ENCODE results near the gene IMMP2L.
"Not testable (repeated sequence)": the region's sequence is repeated elsewhere in the genome, so short reads cannot be mapped to it uniquely, and the experiment has no call there.

IMMP2L gene

DNA sequence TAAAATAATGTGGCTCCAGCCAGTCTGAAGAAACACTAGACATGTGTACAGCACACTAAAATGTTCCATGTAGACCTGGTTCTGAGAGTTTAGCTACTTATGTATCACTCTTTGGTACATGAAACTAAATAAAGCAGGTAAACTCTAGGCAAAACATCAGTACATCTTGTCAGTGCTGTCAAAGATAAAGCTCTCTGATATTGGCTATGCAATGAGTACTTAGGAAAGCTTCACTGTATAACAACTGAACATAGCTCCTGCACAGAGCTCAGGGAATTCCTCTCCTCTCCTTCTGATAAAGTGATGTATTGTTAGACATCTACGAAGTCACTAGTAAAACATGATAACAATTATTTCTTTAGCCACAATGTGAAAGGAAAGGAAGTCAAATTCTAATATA, 467.9 kb downstream of the IMMP2L start:
- no peak for DNase-seq

DNA sequence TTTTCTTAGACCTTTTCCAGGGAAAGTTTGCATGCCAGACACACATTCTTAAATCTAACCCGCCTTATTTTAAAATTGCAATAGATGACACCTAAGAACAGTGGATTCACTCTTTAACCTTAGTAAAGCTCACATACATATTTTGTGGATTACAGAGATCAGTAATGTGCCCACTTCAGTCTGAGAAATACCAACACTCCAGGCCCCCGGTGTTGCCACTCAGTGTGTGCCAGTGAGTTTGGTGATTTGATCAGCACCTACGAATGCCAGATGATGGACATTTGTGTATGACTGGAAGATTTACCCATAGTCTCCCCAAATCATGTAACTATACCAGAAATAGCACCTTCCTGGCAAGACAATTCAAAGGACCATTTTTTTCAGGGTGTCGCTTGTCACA, 468.8 kb downstream of the IMMP2L start:
- DNase-seq = no peak

- no peak for DNase-seq
Measured at GRCh38 chr7:111092406-111093236, 469.7 kb downstream of the IMMP2L start.

DNA sequence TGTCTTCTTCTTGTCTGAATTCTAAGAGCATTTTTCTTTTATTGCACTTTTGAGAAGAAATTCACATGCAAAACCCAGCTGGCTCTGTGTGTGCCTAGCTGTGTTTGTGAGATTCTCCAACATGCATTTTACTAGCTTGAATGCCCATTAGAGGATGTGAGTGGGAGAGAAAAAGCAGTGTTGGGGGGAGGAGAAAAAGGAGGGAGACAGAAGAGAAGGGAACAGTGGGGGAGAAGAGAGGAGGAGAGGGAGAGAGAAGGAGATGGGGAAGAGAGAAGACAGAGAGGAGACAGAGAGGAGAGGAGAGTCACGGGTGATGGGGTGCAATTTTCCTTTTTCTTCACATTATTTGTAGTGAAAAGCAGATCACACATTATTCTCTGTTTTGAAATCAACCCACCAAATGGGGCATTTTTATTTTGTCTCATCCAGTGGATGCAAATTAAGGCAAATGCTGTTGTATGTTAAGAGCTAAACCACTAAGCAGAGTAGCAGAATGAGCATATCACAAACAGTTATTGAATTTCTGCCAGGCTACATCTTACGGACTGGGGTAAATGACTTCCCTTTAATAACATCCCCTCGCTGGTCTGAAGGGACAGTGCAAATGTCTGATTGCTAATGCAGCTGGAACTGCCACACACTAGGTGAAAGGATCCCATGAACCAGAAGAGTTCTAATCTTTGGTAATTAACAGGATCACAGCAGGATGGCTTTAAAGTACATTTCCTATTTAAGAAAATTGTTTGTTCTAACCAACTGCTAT, 470.5 kb downstream of the IMMP2L start:
- no peak for DNase-seq

DNA sequence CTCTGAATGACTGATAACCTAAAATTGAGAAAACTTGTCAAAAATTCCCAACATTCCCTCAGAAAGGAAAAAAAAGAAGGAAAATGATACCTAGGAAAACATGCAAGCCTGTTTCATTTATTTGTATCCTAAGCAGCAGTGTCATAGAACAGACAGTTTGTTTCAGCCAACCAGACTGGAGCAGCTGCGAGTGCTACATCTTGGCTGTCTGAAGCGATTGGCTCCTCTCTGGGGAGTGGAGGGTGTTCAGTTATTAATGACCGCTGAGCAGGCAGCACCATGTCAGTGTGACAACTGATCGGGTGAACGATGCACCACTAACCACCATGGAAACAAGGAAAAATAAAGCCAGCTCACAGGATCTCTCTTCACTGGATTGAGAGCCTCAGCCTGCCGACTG, 471.4 kb downstream of the IMMP2L start, which contains the start of gene LRRN3:
LRRN3 (plus strand) TSS at position 282 of the 400 bp plus-strand sequence. CDS start 31,646 bp downstream, outside the sequence.
- no peak for DNase-seq

GRCh38 chr7:111089822-111090426, 472.4 kb downstream of the IMMP2L start:
- DNase-seq = peak; percentile 68

- DNase-seq = no peak
Measured at GRCh38 chr7:111088328-111088727, 474.0 kb downstream of the IMMP2L start.

- DNase-seq = peak; percentile 41
Measured at GRCh38 chr7:111086532-111086931, 475.8 kb downstream of the IMMP2L start.

GRCh38 chr7:111085356-111085755, 476.9 kb downstream of the IMMP2L start:
- no peak for DNase-seq

DNA sequence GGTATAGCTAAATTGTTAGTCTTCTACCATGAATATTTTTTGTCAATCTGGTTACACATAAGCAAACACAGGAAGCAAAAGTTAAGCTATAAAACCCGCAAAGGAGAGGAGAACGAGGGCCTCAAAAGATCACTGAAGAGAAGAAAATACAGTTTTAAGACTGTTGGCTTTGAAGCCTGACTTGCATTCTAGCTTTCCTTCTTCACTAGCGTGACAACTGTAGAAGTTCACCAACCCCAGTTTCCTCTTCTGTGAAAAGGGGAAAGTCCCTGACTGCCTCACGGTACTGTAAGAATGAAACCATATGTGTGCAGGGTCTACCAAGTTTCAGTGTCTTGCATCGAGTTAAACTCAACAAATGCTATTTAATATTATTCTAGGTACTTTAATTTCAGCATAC, 478.9 kb downstream of the IMMP2L start:
- DNase-seq = peak; percentile 90

DNA sequence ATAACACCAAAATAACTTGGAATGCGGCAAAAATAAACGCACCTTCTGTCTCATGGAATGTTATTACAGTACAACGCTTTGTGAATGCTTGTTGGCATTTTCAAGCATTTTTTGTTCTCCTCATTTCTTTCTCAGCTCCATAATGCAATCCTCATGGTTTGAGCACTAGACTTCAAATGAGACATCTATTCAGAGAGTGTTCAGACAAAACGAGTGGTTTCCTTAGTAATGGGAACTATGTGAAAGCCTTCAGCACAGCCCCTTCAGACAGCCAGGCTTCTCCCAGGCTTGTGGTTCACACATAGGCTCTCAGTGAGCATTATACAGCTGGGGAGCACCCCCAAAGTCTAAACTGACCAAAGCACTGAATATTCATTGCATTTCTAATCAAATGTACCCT, 479.9 kb downstream of the IMMP2L start:
- no peak for DNase-seq

GRCh38 chr7:111081546-111082267, 480.6 kb downstream of the IMMP2L start:
- DNase-seq = no peak

DNA sequence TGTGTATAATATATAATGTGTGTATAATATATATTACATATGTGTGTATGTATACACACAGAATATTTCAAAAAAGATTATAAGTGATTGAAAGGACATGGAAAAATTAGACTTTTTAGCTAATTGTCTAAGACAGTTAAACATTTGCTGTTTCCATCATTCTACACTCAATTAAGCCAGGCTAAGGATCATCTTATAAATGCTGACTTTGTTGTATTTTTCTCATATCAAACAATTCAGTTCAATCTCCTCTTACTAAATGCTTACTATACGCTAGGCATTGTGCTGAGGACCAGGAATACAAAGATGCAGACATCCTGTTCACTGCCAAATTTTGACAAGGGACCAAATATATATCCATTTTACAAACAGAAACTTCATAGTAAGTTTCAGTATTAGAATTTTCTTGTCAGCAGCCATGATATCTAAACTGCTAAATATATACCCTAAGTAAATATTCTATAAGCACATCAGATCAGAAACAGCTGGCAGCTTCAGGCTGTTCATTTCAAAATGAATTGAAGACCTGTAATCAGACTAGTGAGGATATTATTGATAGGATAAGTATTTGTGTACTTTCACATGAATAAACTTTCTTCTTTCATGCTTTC, 481.7 kb downstream of the IMMP2L start:
- no peak for DNase-seq

DNA sequence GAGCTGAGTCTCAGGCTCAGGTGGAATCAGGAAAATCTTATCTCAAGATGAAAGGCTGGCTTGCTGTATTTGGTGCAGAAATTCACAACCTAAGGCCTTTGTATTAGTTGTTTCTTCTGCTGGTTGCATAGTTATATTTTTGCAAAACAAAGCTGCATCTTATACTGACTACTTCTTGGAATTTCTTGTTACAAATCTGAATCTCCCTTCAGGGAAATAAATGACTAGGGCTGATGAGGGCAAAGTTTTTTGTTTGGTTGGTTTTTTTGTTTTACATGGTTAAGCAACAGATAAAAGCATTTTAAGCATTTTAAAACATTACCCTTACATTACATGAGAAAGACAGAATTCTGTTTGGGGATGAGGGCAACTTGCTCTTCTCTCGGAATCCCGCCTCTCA, 485.3 kb downstream of the IMMP2L start:
- no peak for DNase-seq

DNA sequence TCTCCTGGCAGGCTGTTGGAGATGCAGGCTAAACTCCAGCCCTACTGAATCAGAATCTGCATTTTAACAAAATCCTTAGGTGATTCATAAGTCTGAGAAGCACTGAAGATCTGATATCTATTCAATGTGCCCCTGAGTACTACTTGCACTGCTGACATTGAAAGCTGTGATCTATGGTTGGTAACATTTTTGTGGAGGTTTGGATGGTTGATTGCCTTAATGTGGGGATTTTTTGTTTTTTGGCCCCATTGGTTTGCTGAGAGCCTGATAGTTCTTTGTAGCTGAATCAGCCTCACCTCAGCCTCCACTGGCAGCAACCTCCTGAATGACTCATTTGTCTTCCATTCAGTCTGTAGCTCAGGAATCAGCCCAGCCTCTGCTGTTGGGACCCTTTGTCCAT, 486.1 kb downstream of the IMMP2L start:
- DNase-seq = no peak

GRCh38 chr7:111075498-111075897, 486.8 kb downstream of the IMMP2L start:
- no peak for DNase-seq

DNA sequence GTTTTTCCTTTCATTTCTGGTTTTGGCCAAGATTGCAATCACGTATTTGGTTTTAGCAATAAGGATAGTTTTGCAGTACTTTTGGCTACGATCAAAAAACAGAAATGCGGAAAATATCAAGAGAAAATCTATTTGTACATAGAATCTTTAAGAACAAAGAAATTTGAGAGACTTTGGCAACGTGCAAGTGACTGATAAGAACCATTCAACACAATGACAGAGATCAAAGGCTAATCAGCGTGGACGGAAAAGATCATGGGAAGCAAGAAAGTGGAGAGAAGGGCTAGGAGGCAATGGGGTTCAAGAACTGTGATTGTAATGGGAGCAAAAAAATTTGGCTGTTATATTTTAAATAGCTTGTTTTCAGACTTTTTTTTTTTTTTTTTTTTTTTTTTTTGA, 487.5 kb downstream of the IMMP2L start:
- no peak for DNase-seq

GRCh38 chr7:111074071-111074747, 488.1 kb downstream of the IMMP2L start:
- DNase-seq = peak; percentile 26

DNA sequence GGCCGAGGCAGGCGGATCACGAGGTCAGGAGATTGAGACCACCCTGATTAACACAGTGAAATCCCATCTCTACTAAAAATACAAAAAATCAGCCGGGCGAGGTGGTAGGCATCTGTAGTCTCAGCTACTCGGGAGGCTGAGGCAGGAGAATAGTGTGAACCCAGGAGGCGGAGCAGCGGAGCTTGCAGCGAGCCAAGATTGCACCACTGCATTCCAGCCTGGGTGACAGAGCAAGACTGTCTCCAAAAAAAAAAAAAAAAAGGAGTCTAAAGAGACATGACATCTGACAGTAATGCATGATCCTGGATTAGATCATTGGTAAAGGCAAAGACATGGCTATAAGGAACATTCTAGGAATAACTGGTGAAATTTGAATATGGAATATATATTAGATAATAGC, 489.6 kb downstream of the IMMP2L start:
- DNase-seq = not testable (repeated sequence)

GRCh38 chr7:111071556-111071955, 490.7 kb downstream of the IMMP2L start:
- DNase-seq = no peak

GRCh38 chr7:111068618-111069017, 493.7 kb downstream of the IMMP2L start:
- no peak for DNase-seq

DNA sequence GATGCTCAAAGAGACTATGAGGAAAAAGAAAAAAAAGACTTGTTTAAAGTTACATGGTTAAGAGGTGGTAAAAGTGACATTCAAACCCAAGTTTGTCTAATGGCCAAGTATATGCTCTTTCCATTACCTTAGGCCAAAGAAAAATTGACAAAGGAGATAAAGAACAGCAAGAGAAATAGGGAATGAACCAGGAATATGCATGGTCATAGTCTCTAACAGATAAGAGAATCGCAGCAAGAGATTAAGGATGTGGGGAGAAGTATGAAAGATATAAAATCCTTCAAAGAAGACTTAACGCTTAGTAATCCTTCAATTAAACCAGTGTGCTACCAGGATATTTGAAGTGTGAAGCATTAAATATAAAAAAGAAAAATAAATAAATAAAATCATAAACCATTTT, 494.6 kb downstream of the IMMP2L start:
- DNase-seq = no peak

All from suppressor macrophage treated with lipopolysaccharide for 4 hours (primary cell).